Measurements from ENCODE around the gene GOLGA5. TPM values are rescaled to one million over a fixed set of nuclear protein-coding genes. Genes with fewer than 3 reads are reported as not detected.

Gene GOLGA5
- total and polyA plus RNA-seq, 2 of the 13 experiments (the other 11 are each of a cell fraction or from before 2014, with no cell fraction given), result 31.0 to 40.0 TPM

GRCh38 chr14:92861856-92862745, 68.0 kb downstream of the GOLGA5 start:
- ChIA-PET CTCF (ENCODE audit: low intra/inter-chr PET ratio, low total read pairs) (no interaction called here), POLR2A (no interaction called here)
- FAIRE-seq (peak; percentile 67), ATAC-seq (peak; percentile 96), DNase-seq (ENCODE audit: low spot score) (peak; percentile 30)
- Histone ChIP-seq H3K27me3 (ENCODE audit: control insufficient read depth in 1 of 2, insufficient read depth in 2 of 2, low read length in 2 of 2) (no peaks in the 10 kb centered on the region), H3K9me3 (ENCODE audit: low read length) (no peaks in the 10 kb centered on the region), H3K4me1 (ENCODE audit: insufficient read depth, low read length) (peaks cover 28% of the 10 kb centered on the region), H4K20me1 (ENCODE audit: insufficient read depth, low read length) (no peaks in the 10 kb centered on the region), H3K27ac (ENCODE audit: extremely low read length, insufficient read depth, low read length) (peak overlapping the region; percentile 38), H3K4me3 (replicated peaks in 1 of 3; ENCODE audit: insufficient read depth in 1 of 3, low read depth in 2 of 3, low read length in 3 of 3) (peak overlapping the region in 2 of 3 experiments; percentile 37 to 41; a peak in 2 of 6 replicates), H2AFZ (ENCODE audit: low read length) (peak overlapping the region; percentile 92), H3K9ac (ENCODE audit: insufficient read depth, low read depth, low read length) (peak overlapping the region; percentile 45), H3K36me3 (replicated peaks in 1 of 2; ENCODE audit: control insufficient read depth in 1 of 2, insufficient read depth in 2 of 2, low read length in 2 of 2) (no peaks in the 10 kb centered on the region), H3K4me2 (ENCODE audit: low read depth, low read length) (peak overlapping the region; percentile 73), H3K79me2 (ENCODE audit: insufficient read depth, low read length) (no peaks in the 10 kb centered on the region)
- in situ Hi-C loops (cut with HindIII; ENCODE audit: extremely low pct_ligation_motif_present, low pct_unique_long_range_greater_than_20kb), result no loop called here
- intact Hi-C loops (cut with micrococcal nuclease; ENCODE audit: unreplicated experiment), result no loop called here
- BruUV-seq (replicated peaks), result no TSS peak
- WGBS (ENCODE audit: low lambda C conversion rate), result 28% methylated on average over 7 of the region's 7 CpGs
- TF ChIP-seq ARNTL (CRISPR knock-in tag; IDR thresholded peaks at IDR 0.05), result no peak
- no peak for TF ChIP-seq ZBTB21 (CRISPR knock-in tag; IDR thresholded peaks at IDR 0.05)
- no peak for TF ChIP-seq TRAFD1 (CRISPR knock-in tag; IDR thresholded peaks at IDR 0.05; ENCODE audit: borderline replicate concordance)
- TF ChIP-seq HNF4G (IDR thresholded peaks at IDR 0.05; ENCODE audit: borderline replicate concordance, low read depth, low read length), result peak; percentile 58; the same call in 1 of the 2 replicates
- no peak for TF ChIP-seq HNF4G (CRISPR knock-in tag; IDR thresholded peaks at IDR 0.05; ENCODE audit: borderline replicate concordance, low read depth)
- TF ChIP-seq, protein P1, sequence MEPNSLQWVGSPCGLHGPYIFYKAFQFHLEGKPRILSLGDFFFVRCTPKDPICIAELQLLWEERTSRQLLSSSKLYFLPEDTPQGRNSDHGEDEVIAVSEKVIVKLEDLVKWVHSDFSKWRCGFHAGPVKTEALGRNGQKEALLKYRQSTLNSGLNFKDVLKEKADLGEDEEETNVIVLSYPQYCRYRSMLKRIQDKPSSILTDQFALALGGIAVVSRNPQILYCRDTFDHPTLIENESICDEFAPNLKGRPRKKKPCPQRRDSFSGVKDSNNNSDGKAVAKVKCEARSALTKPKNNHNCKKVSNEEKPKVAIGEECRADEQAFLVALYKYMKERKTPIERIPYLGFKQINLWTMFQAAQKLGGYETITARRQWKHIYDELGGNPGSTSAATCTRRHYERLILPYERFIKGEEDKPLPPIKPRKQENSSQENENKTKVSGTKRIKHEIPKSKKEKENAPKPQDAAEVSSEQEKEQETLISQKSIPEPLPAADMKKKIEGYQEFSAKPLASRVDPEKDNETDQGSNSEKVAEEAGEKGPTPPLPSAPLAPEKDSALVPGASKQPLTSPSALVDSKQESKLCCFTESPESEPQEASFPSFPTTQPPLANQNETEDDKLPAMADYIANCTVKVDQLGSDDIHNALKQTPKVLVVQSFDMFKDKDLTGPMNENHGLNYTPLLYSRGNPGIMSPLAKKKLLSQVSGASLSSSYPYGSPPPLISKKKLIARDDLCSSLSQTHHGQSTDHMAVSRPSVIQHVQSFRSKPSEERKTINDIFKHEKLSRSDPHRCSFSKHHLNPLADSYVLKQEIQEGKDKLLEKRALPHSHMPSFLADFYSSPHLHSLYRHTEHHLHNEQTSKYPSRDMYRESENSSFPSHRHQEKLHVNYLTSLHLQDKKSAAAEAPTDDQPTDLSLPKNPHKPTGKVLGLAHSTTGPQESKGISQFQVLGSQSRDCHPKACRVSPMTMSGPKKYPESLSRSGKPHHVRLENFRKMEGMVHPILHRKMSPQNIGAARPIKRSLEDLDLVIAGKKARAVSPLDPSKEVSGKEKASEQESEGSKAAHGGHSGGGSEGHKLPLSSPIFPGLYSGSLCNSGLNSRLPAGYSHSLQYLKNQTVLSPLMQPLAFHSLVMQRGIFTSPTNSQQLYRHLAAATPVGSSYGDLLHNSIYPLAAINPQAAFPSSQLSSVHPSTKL (CRISPR knock-in tag; IDR thresholded peaks at IDR 0.05), result peak; percentile 44
- no peak for TF ChIP-seq ARID2 (CRISPR knock-in tag; IDR thresholded peaks at IDR 0.05; ENCODE audit: borderline replicate concordance)
- TF ChIP-seq CENPT (CRISPR knock-in tag; IDR thresholded peaks at IDR 0.05; ENCODE audit: low read depth), result no peak
- TF ChIP-seq, protein P2, sequence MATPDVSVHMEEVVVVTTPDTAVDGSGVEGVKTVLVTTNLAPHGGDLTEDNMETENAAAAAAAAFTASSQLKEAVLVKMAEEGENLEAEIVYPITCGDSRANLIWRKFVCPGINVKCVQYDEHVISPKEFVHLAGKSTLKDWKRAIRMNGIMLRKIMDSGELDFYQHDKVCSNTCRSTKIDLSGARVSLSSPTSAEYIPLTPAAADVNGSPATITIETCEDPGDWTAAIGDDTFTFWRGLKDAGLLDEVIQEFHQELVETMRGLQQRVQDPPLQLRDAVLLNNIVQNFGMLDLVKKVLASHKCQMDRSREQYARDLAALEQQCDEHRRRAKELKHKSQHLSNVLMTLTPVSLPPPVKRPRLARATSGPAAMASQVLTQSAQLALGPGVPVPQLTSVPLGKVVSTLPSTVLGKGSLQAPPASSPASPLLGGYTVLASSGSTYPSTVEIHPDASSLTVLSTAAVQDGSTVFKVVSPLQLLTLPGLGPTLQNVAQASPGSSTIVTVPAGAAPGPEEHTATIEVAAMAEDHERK (CRISPR knock-in tag; IDR thresholded peaks at IDR 0.05; ENCODE audit: low read depth), result no peak
- TF ChIP-seq GATAD2A (CRISPR knock-in tag; IDR thresholded peaks at IDR 0.05), result peak; percentile 27; the same call in 1 of the 2 replicates
- TF ChIP-seq, protein P3, sequence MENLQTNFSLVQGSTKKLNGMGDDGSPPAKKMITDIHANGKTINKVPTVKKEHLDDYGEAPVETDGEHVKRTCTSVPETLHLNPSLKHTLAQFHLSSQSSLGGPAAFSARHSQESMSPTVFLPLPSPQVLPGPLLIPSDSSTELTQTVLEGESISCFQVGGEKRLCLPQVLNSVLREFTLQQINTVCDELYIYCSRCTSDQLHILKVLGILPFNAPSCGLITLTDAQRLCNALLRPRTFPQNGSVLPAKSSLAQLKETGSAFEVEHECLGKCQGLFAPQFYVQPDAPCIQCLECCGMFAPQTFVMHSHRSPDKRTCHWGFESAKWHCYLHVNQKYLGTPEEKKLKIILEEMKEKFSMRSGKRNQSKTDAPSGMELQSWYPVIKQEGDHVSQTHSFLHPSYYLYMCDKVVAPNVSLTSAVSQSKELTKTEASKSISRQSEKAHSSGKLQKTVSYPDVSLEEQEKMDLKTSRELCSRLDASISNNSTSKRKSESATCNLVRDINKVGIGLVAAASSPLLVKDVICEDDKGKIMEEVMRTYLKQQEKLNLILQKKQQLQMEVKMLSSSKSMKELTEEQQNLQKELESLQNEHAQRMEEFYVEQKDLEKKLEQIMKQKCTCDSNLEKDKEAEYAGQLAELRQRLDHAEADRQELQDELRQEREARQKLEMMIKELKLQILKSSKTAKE (CRISPR knock-in tag; IDR thresholded peaks at IDR 0.05; ENCODE audit: borderline replicate concordance), result no peak
- peak; percentile 53; the same call in 1 of the 2 replicates for TF ChIP-seq ESRRA (CRISPR knock-in tag; IDR thresholded peaks at IDR 0.05; ENCODE audit: low read depth)
- no peak for TF ChIP-seq ZFP36 (IDR thresholded peaks at IDR 0.05; ENCODE audit: borderline replicate concordance, low read depth, low read length, partially characterized antibody)

Data from HepG2 (cell line).